K562 (cell line): Measurements from ENCODE around the gene GASK1B. TPM values are rescaled to one million over a fixed set of nuclear protein-coding genes. Genes with fewer than 3 reads are reported as not detected.

Experiments
- ARNT ChIP-seq, 2 experiments: fragments of 450-650 bp; IDR thresholded peaks; 2 replicates each; pipeline ENCODE4 v1.6.1; 2016; ENCODE audit warnings: mild to moderate bottlenecking in 1 of 2
- ATF3 ChIP-seq, 2 experiments: fragments of 450-650 bp in 1 of 2; sonication (generic) in 1 of 2; formaldehyde crosslinking in 1 of 2; IDR thresholded peaks in 1 of 2; conservative IDR thresholded peaks in 1 of 2; 2 replicates each; pipeline versions ENCODE4 v1.6.1 to v1.8.1; 2016 to 2023; ENCODE audit warnings: mild to moderate bottlenecking in 2 of 2, moderate library complexity in 2 of 2, inconsistent platforms in 1 of 2, missing genetic modification reagents in 1 of 2
- GMEB1 ChIP-seq: fragments of 250-450 bp; sonication (Bioruptor Pico); IDR thresholded peaks from 2 replicates; pipeline ENCODE4 v1.4.0; 2020; ENCODE audit warnings: mild to moderate bottlenecking
- MNT ChIP-seq, 2 experiments: fragments of 450-650 bp; conservative IDR thresholded peaks; 2 replicates each; pipeline ENCODE4 v1.6.1; 2017; ENCODE audit warnings: mild to moderate bottlenecking in 2 of 2, moderate library complexity in 2 of 2
- MYBL2 ChIP-seq, 2 experiments: fragments of 450-650 bp in 1 of 2; sonication (generic) in 1 of 2; formaldehyde crosslinking in 1 of 2; IDR thresholded peaks; 2 replicates each; pipeline versions ENCODE4 v1.6.1 to v1.8.1; 2017 to 2022; ENCODE audit warnings: borderline replicate concordance in 1 of 2, inconsistent platforms in 1 of 2, low read depth in 1 of 2, mild to moderate bottlenecking in 1 of 2, missing genetic modification reagents in 1 of 2, moderate library complexity in 1 of 2
- NFE2 ChIP-seq: IDR thresholded peaks from 2 replicates; pipeline ENCODE4 v1.6.1; 2014; ENCODE audit warnings: antibody characterized with exemption, low read depth
- NR4A1 ChIP-seq, 2 experiments: fragments of 250-450 bp in 1 of 2; fragments of 450-650 bp in 1 of 2; sonication (Bioruptor Pico) in 1 of 2; IDR thresholded peaks; 2 replicates each; pipeline versions ENCODE4 v1.4.0 to v1.6.1; 2016 to 2020; ENCODE audit warnings: mild to moderate bottlenecking in 2 of 2, missing compliant biosample characterization in 1 of 2, missing genetic modification characterization in 1 of 2, moderate library complexity in 1 of 2
- SAP30 ChIP-seq: fragments of 200-600 bp; sonication (generic); IDR thresholded peaks from 2 replicates; pipeline ENCODE4 v1.6.1; 2012; ENCODE audit warnings: borderline replicate concordance, low read depth, mild to moderate bottlenecking, moderate library complexity, low read length, control low read depth, inconsistent platforms; ENCODE audit not compliant: insufficient read depth, poor library complexity, severe bottlenecking
- SMAD1 ChIP-seq: fragments of 150-350 bp; IDR thresholded peaks from 2 replicates; pipeline ENCODE4 v1.6.1; 2014; ENCODE audit warnings: low read length, low read depth; ENCODE audit not compliant: partially characterized antibody
- SOX6 ChIP-seq: fragments of 450-650 bp; IDR thresholded peaks from 2 replicates; pipeline ENCODE4 v1.6.1; 2014; ENCODE audit warnings: mild to moderate bottlenecking
- SP1 ChIP-seq: sonication (generic); formaldehyde crosslinking; IDR thresholded peaks from 2 replicates; pipeline ENCODE4 v1.8.1; 2022; ENCODE audit warnings: mild to moderate bottlenecking, missing genetic modification reagents
- STAT5A ChIP-seq: IDR thresholded peaks from 2 replicates; pipeline ENCODE4 v1.6.1; 2012; ENCODE audit warnings: low read length, inconsistent platforms, borderline replicate concordance
- TEAD1 ChIP-seq, 2 experiments: fragments of 450-650 bp in 1 of 2; sonication (generic) in 1 of 2; formaldehyde crosslinking; IDR thresholded peaks; 2 replicates each; pipeline versions ENCODE4 v1.4.0 to v1.8.0; 2020 to 2022; ENCODE audit warnings: mild to moderate bottlenecking in 2 of 2, missing genetic modification reagents in 1 of 2
- ZKSCAN1 ChIP-seq: fragments of 150-350 bp; IDR thresholded peaks from 2 replicates; pipeline ENCODE4 v1.6.1; 2016; ENCODE audit warnings: low read depth, low read length
- ZMIZ1 ChIP-seq, 2 experiments: fragments of 150-350 bp in 1 of 2; IDR thresholded peaks; 2 replicates each; pipeline ENCODE4 v1.6.1; 2012 to 2016; ENCODE audit warnings: low read depth in 2 of 2, low read length in 2 of 2, mild to moderate bottlenecking in 1 of 2, moderate library complexity in 1 of 2
- polyA plus RNA-seq, 8 experiments: library from polyadenylated mRNA; depleted of rRNA in 4 of 8; stranded (reverse) in 5 of 8; unstranded in 3 of 8; fragments of >200 nt; fragmentation: Nextera tagmentation in 2 of 8; fragmentation: Illumina TruSeq in 1 of 8; extraction: Ambion mirVana in 2 of 8; extraction: Trizol in 1 of 8; gene quantifications; 2 replicates each; pipeline versions ENCODE4 v1.2.1 to v1.2.3, GENCODE V29; 2011 to 2014; ENCODE audit warnings: inconsistent platforms in 1 of 8, missing spikeins in 1 of 8
- total RNA-seq, 7 experiments: library from RNA; depleted of rRNA in 6 of 7; stranded (reverse); fragments of >200 nt in 6 of 7; fragmentation: Illumina TruSeq in 2 of 7; extraction: Trizol in 2 of 7; gene quantifications; 2 replicates each; pipeline versions ENCODE4 v1.2.1 to v1.2.3, GENCODE V29; 2011 to 2021; ENCODE audit warnings: low replicate concordance in 1 of 7

Gene GASK1B
- total and polyA plus RNA-seq, 9 of the 15 experiments (the other 6 are each of a cell fraction or from before 2014, with no cell fraction given): 0.13 to 1.2 (median 0.61) TPM

- no peak for TF ChIP-seq MYBL2 (IDR thresholded peaks at IDR 0.05; ENCODE audit: low read depth)
- no peak for TF ChIP-seq MYBL2 (CRISPR knock-in tag; IDR thresholded peaks at IDR 0.05; ENCODE audit: borderline replicate concordance)
- peak in 1 of 2 experiments; percentile 39; a peak in 1 of 4 replicates for TF ChIP-seq ARNT (IDR thresholded peaks at IDR 0.05)
- peak; percentile 29 for TF ChIP-seq SAP30
- peak in 1 of 2 experiments; percentile 33; a peak in 2 of 4 replicates for TF ChIP-seq MNT (conservative IDR thresholded peaks at IDR 0.05)
- peak in 1 of 2 experiments; percentile 65; a peak in 1 of 4 replicates for TF ChIP-seq ZMIZ1 (IDR thresholded peaks at IDR 0.05; ENCODE audit: low read depth in 2 of 2, low read length in 2 of 2)
- peak; percentile 75 for TF ChIP-seq ATF3 (IDR thresholded peaks at IDR 0.05)
- no peak; the same call in 1 of the 2 replicates for TF ChIP-seq ATF3 (CRISPR knock-in tag; conservative IDR thresholded peaks at IDR 0.05)
- TF ChIP-seq SP1: peak; percentile 50; the same call in 1 of the 2 replicates
- peak; percentile 97 for TF ChIP-seq ZKSCAN1
- peak; percentile 66 for TF ChIP-seq SMAD1
- TF ChIP-seq NFE2: peak; percentile 67
- TF ChIP-seq TEAD1 (CRISPR knock-in tag; IDR thresholded peaks at IDR 0.05): peak in 1 of 2 experiments; percentile 53; a peak in 1 of 4 replicates
- peak; percentile 37; the same call in 1 of the 2 replicates for TF ChIP-seq SOX6
- TF ChIP-seq STAT5A: no peak
- TF ChIP-seq GMEB1 (CRISPR knock-in tag): peak; percentile 58; the same call in 1 of the 2 replicates
- no peak for TF ChIP-seq NR4A1 (CRISPR knock-in tag; IDR thresholded peaks at IDR 0.05)
- TF ChIP-seq NR4A1 (tag; IDR thresholded peaks at IDR 0.05): peak; percentile 25; the same call in 1 of the 2 replicates
Measured at GRCh38 chr4:158209825-158210807, 37.3 kb upstream of the GASK1B start, which contains the start of gene TMEM144 (continued).
